IPS DF 4.7 (cell line): ENCODE results near the gene BPI.
"Not testable (repeated sequence)": the region's sequence is repeated elsewhere in the genome, so short reads cannot be mapped to it uniquely, and the experiment has no call there.

Experiments
- DNase-seq: peaks from one replicate; pipeline ENCODE4 v3.0.0-alpha.2; 2013; ENCODE audit warnings: low spot score; ENCODE audit errors: extremely low read depth

The BPI gene

DNA sequence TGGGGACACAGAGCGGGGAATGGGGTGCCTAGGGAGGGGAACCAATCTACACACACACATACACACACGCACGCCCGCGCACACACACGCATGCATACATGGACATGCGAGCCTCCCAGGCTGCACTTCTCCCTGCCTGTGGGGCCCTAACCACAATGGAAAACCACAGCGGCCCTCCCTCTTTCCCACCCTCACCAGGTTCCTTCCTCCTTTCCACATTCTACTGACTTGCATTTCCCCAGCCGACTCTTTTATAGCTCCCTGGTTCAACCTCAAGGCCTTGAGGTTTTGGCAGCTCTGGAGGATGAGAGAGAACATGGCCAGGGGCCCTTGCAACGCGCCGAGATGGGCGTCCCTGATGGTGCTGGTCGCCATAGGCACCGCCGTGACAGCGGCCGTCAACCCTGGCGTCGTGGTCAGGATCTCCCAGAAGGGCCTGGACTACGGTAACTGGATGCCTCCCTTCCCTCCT lies at the start of gene BPI:
Gene BPI, plus strand, starts transcription at position 249 of the 472 bp plus-strand sequence. Its CDS starts 68 bp downstream, at position 317.
- DNase-seq: no peak

DNA sequence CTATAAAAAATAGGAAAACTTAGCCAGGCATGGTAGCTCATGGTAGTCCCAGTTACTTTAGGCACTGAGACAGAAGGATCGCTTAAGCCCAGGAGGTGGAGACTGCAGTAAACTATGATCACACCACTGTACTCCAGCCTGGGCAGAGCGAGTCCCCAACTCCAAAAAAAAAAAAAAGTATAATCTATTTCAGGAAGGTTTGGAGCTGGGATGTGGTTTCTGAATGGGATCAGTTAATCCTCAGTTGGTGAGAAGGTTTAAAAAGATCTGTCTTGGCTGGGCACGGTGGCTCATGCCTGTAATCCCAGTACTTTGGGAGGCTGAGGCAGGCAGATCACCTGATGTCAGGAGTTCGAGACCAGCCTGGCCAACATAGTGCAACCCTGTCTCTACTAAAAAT lies 49.3 kb upstream of the BPI start:
- DNase-seq: not testable (repeated sequence)

GRCh38 chr20:38255393-38255792 lies 48.6 kb upstream of the BPI start:
- DNase-seq: no peak

GRCh38 chr20:38256021-38256420 lies 47.9 kb upstream of the BPI start:
- no peak for DNase-seq

- DNase-seq: no peak
These were observed 47.0 kb upstream of the BPI start for GRCh38 chr20:38256966-38257365.

DNA sequence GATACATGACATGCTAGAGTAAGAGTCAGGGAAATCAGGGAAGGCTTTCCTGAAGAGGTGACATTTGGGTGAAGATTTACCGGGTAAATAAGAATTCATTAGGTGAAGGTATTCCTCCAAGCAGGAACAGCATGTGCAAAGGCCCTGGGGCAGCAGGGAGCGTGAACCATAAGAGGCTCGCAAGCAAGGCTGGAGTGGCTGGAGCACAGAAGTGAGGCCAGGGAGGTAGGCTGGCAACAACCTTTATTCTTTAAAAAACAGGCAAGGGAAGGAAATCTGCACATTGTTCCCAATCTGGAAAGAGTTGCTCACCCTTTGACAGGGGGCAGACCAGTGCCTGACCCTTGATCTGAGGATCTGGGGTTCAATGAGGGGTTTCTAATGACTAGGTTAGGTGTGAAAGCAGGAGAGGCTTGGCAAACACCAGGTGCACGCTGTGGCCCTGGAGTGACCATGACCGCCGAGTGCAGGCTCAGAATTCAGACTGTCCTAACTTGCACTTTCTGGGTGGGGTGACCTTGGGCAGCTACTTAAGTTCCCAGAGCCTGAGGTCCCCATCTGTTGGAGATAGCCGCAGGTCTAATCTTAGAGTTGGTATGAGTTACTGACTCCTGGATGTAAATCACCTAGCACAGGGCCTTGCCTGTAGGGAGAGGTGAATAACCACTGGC lies 45.3 kb upstream of the BPI start:
- no peak for DNase-seq

DNA sequence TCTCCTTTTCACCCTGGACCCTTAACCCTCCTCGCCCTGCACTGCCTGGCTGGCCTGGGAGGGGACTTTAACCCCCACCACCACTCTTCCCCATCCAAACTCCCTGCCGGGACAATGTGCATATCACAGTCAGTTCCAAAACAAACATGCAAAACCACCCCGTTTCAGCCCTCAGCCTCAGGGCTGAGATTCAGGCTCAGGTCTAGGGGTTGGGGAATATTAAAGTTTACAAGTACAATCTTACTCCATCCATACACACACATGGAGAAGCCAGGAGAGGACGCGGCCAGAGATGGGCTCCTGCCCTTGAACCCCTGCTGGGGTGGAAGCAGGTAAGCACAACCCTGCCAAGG lies 44.0 kb upstream of the BPI start:
- no peak for DNase-seq

DNA sequence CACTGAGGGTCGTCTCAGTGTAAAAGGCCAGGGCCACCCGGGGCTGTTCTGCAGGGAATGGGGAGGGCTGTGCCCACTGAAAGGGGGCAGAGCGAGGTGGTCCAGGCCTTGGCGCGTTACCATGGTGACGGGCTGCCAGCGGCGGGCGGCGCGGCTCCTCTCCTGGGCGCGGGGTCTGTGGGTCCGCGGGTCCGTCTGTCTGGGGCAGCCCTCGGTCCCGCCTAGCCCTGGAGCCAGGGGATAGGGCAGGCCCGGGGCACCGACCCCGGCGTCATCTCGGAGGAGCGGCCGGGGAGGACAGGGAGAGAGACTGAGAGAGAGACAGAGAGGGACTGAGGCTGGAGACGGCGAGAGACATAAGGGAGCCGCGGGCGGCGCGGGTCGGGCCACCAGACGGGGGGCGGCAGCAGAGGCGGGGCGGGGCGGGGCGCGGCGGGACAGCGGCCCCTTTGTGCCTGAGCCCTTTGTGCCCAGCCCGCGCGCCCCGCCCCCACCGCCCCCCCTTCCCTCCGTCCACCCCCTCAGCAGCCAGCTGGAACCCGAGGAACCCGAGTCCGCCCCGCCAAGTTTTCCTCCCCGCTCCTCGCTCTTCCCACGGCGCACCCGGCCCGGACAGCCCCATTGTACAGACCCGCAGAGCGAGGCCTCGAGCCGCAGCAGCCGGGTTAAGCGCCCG lies 43.4 kb upstream of the BPI start, which contains the start of gene KIAA1755:
Gene KIAA1755, minus strand, starts transcription at position 358 of the 676 bp plus-strand sequence. Its CDS starts 235 bp downstream, at position 123.
- no peak for DNase-seq

DNA sequence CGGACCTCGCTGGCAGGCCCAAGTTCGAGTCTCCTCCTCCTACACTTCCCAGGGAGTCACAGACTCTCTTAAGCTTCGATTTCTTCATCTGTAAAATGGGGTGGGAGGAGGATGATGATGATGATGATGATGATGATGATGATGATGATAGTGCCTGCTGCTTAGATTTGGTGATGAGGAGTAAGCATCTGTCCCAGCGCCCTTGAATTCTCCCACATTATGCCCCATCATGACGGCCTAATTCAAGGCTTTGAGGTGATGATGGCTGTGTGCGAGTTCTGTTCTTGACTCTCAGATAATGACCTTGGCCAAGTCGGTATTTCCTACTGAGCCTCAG lies 42.9 kb upstream of the BPI start:
- no peak for DNase-seq

GRCh38 chr20:38262931-38263330 lies 41.0 kb upstream of the BPI start:
- no peak for DNase-seq

DNA sequence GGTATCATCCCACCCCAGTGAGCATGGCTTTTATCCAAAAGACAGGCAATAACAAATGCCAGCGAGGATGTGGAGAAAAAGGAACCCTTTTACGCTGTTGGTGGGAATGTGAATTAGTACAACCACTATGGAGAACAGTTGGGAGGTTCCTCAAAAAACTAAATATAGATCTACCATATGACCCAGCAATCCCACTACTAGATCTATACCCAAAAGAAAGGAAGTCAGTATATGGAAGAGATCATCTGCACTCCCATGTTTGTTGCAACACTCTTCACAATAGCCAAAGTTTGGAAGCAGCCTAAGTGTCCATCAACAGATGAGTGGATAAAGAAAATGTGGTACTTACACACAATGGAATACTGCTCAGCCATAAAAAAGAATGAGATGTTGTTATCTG lies 37.5 kb upstream of the BPI start:
- DNase-seq: no peak

GRCh38 chr20:38267296-38267695 lies 36.7 kb upstream of the BPI start:
- no peak for DNase-seq

GRCh38 chr20:38267901-38268514 lies 35.9 kb upstream of the BPI start:
- no peak for DNase-seq

DNA sequence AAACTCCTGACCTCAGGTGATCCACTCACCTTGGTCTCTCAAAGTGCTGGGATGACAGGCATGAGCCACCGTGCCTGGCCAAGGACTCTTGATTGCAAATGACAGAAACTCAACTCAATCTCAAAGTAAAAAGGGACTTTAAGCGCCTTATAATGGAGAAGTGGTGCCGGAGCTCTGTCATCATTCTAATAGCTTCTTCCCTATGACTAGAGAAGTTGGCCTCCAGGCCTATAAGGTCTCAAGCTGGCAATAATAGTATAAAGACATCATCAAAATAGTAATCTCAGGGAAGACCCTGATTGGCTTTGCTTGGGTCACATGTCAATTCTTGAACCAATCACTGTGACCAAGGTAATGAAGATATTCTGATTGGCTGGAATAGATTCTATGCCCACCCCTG lies 34.9 kb upstream of the BPI start:
- DNase-seq: no peak

GRCh38 chr20:38269715-38270114 lies 34.2 kb upstream of the BPI start:
- DNase-seq: no peak

DNA sequence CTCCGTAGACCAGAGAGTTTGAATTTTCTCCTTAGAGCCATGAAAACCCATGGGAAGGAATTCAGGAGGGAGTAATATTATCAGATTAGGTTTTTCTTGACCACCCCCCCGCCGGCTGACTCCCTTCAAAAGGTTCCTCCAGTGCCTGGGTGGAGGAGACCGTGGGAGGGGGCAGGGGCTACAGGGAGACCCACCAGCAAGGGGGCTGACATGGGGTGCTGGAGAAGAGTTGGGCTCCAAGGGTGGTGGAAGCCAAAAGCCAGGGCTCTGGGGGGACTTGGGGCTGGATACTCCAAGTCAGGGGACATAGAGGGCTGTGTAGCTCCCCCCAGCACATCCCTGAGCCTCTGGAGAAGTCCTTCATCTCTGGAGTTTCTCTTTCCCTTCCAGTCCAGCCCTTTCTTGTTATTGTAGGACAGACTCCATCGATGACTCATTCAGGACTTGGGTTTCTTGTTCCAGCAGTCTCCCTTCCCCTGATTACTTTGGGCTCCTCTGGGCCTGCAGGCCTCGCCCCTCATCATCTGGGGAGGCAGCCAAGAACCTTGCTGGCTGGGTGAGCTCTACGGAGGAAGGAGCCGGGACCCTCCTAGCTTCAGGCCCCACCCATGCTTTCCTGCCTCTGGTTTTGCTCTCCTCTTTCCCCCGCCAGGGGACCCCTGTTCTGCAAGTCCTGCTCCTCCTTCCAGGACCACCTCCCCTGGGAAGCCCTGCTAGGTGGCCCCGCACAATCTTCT lies 32.9 kb upstream of the BPI start:
- DNase-seq: no peak

- DNase-seq: no peak
These were observed 32.3 kb upstream of the BPI start for GRCh38 chr20:38271608-38272120.

DNA sequence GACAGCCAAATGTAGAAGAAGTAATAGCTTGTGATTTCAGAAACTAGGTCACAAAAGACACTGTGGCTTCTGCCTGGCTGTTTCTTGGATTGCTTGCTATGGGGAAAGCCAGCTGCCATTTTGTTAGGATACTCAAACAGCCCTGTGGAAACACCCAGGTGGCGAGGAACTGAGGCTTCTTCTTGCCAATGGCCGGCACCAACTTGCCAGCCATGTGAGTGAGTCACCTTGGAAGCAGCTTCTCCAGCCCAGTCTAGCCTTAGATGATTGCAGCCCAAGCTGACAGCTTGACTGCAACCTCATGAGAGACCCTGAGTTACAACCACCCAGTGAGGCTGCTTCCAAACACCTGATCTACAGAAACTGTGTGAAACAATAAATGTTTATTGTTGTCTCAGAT lies 31.6 kb upstream of the BPI start:
- no peak for DNase-seq

DNA sequence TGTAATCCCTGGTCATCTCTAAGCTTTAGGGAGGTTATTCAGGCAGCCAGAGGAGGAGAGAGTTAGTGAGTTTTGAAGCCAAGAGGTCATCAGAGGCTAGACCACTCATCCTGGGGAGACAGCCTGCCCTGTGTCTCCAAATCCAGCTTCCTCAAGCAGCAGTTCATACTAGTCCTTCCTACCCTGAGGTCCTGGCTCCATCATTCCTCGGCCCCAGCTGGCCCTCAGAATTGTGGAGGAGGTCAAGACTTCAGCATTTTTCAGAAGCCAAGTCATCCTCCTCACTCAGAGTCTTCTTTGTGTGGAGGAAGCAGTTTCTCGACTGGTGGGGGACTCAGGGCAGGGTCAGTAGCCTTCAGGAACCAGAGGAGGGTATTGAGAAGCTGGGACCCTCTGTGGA lies 31.0 kb upstream of the BPI start:
- DNase-seq: no peak

- DNase-seq: no peak
These were observed 28.0 kb upstream of the BPI start for GRCh38 chr20:38275815-38276550.

GRCh38 chr20:38277285-38277684 lies 26.7 kb upstream of the BPI start:
- DNase-seq: no peak
